Liver (tissue), 9 donors: ENCODE measurements around the gene ABCG8. TPM values are rescaled to one million over a fixed set of nuclear protein-coding genes. Genes with fewer than 3 reads are reported as not detected.
A peak's percentile ranks its signal among the peaks of the same experiment; 100 is the strongest.

ENCODE experiments used
- DNase-seq: peaks from one replicate; pipeline ENCODE4 v3.0.0-alpha.2; 2017; ENCODE audit warnings: low spot score
- H3K27ac ChIP-seq, 2 donors: one replicate each; pipeline ENCODE4 v1.7.0; 2013; ENCODE audit warnings: inconsistent platforms in 2 of 2, low read length in 2 of 2, control low read depth in 1 of 2, low read depth in 1 of 2, mild to moderate bottlenecking in 1 of 2
- H3K27me3 ChIP-seq, 4 donors: one replicate each; pipeline versions ENCODE4 v1.6.1 to v1.7.0; 2013; ENCODE audit warnings: low read length in 3 of 4, inconsistent platforms in 1 of 4, mild to moderate bottlenecking in 1 of 4, moderate library complexity in 1 of 4; ENCODE audit not compliant: control insufficient read depth in 4 of 4, insufficient read depth in 4 of 4
- H3K36me3 ChIP-seq, 4 donors: one replicate each; pipeline versions ENCODE4 v1.6.1 to v1.7.0; 2013; ENCODE audit warnings: low read length in 3 of 4, mild to moderate bottlenecking in 3 of 4, low read depth in 1 of 4, moderate library complexity in 1 of 4; ENCODE audit not compliant: control insufficient read depth in 4 of 4, insufficient read depth in 3 of 4
- H3K4me1 ChIP-seq, 4 donors: one replicate each; pipeline versions ENCODE4 v1.6.1 to v1.7.0; 2013; ENCODE audit warnings: low read length in 3 of 4, mild to moderate bottlenecking in 3 of 4, moderate library complexity in 1 of 4; ENCODE audit not compliant: control insufficient read depth in 4 of 4, insufficient read depth in 4 of 4
- H3K4me3 ChIP-seq, 3 donors: one replicate each; pipeline versions ENCODE4 v1.6.1 to v1.7.0; 2013; ENCODE audit warnings: low read length in 3 of 3, control low read depth in 1 of 3, low read depth in 1 of 3, mild to moderate bottlenecking in 1 of 3
- H3K9ac ChIP-seq, 2 donors: one replicate each; pipeline ENCODE4 v1.7.0; 2013; ENCODE audit warnings: low read length in 2 of 2, mild to moderate bottlenecking in 2 of 2, moderate library complexity in 2 of 2, control low read depth in 1 of 2, low read depth in 1 of 2
- H3K9me3 ChIP-seq, 4 donors: one replicate each; pipeline versions ENCODE4 v1.6.1 to v1.7.0; 2013; ENCODE audit warnings: low read length in 3 of 4; ENCODE audit not compliant: control insufficient read depth in 4 of 4
- ATF3 ChIP-seq: IDR thresholded peaks from 2 replicates; pipeline ENCODE4 v1.6.1; 2016; ENCODE audit warnings: antibody characterized with exemption
- EGR1 ChIP-seq, 2 donors: IDR thresholded peaks; 2 replicates each; pipeline ENCODE4 v1.6.1; 2016 to 2018; ENCODE audit warnings: antibody characterized with exemption in 2 of 2, low read depth in 2 of 2
- FOXA1 ChIP-seq: IDR thresholded peaks from 2 replicates; pipeline ENCODE4 v1.6.1; 2016; ENCODE audit warnings: antibody characterized with exemption
- FOXA2 ChIP-seq: IDR thresholded peaks from 2 replicates; pipeline ENCODE4 v1.6.1; 2016; ENCODE audit warnings: antibody characterized with exemption
- GABPA ChIP-seq, 2 donors: IDR thresholded peaks in 1 of 2; conservative IDR thresholded peaks in 1 of 2; 2 replicates each; pipeline ENCODE4 v1.6.1; 2016; ENCODE audit warnings: antibody characterized with exemption in 2 of 2, mild to moderate bottlenecking in 1 of 2, moderate library complexity in 1 of 2
- HNF4G ChIP-seq: IDR thresholded peaks from 2 replicates; pipeline ENCODE4 v1.6.1; 2016; ENCODE audit warnings: antibody characterized with exemption
- JUND ChIP-seq, 2 donors: IDR thresholded peaks; 2 replicates each; pipeline ENCODE4 v1.6.1; 2016; ENCODE audit warnings: antibody characterized with exemption in 2 of 2
- NR2F2 ChIP-seq: IDR thresholded peaks from 2 replicates; pipeline ENCODE4 v1.6.1; 2016; ENCODE audit warnings: antibody characterized with exemption
- RAD21 ChIP-seq, 2 donors: IDR thresholded peaks; 2 replicates each; pipeline ENCODE4 v1.6.1; 2016; ENCODE audit warnings: antibody characterized with exemption in 2 of 2, mild to moderate bottlenecking in 2 of 2
- RXRA ChIP-seq, 2 donors: IDR thresholded peaks; 2 replicates each; pipeline ENCODE4 v1.6.1; 2017 to 2018; ENCODE audit warnings: antibody characterized with exemption in 2 of 2, mild to moderate bottlenecking in 1 of 2
- SP1 ChIP-seq: IDR thresholded peaks from 2 replicates; pipeline ENCODE4 v1.6.1; 2018; ENCODE audit warnings: antibody characterized with exemption, mild to moderate bottlenecking
- TAF1 ChIP-seq: conservative IDR thresholded peaks from 2 replicates; pipeline ENCODE4 v1.6.1; 2016; ENCODE audit warnings: antibody characterized with exemption, mild to moderate bottlenecking
- YY1 ChIP-seq: IDR thresholded peaks from 2 replicates; pipeline ENCODE4 v1.6.1; 2016; ENCODE audit warnings: antibody characterized with exemption, mild to moderate bottlenecking
- ZBTB33 ChIP-seq: IDR thresholded peaks from 2 replicates; pipeline ENCODE4 v1.6.1; 2016; ENCODE audit warnings: antibody characterized with exemption
- WGBS: extraction: QIAGEN DNeasy Blood & Tissue Kit; methylation state at CpG from one replicate; pipeline ENCODE4 v1.1.7; 2013; 5-methylcytosine and 5-hydroxymethylcytosine counted together
- polyA plus RNA-seq, 2 donors: library from polyadenylated mRNA; stranded (reverse) in 1 of 2; unstranded in 1 of 2; fragments of 200-250 nt in 1 of 2; fragments of >200 nt in 1 of 2; fragmentation: Nextera tagmentation in 1 of 2; extraction: Ambion mirVana in 1 of 2; gene quantifications; one replicate each; pipeline versions ENCODE4 v1.2.1 to v1.2.3, GENCODE V29; 2013 to 2015
- total RNA-seq, 2 donors: library from RNA; depleted of rRNA; stranded (reverse); fragments of >200 nt; gene quantifications; one replicate each; pipeline ENCODE4 v1.2.3, GENCODE V29; 2014
- TF ChIP-seq, protein P1 (sequence below): IDR thresholded peaks from 2 replicates; pipeline ENCODE4 v1.6.1; 2016; ENCODE audit warnings: antibody characterized with exemption
- TF ChIP-seq, protein P2 (sequence below): fragments of 150-350 bp; IDR thresholded peaks from 2 replicates; pipeline ENCODE4 v1.5.1; 2017; ENCODE audit warnings: improper control_type of control experiment, low read depth, low read length; ENCODE audit not compliant: missing input control
- donor health status: healthy.
- donor health status: healthy.
- donor health status: healthy.
- donor health status: healthy.
- donor health status: healthy.

The ABCG8 gene
- total and polyA plus RNA-seq, 4 donors: 16.8 to 81.2 (median 37.5) TPM

GRCh38 chr2:43898838-43899346 lies 60.1 kb downstream of the ABCG8 start:
- Histone ChIP-seq H3K36me3 (peaks cover 4 to 19% (median 10%) of the 10 kb centered on the region in 4 donors), H3K27me3 (no peaks in the 10 kb centered on the region), H3K4me3 (no peak overlapping the region), H3K27ac (peak overlapping the region in 1 of 2 donors; percentile 44), H3K9ac (no peak overlapping the region), H3K4me1 (peaks cover 2 to 19% (median 10%) of the 10 kb centered on the region in 4 donors), H3K9me3 (no peaks in the 10 kb centered on the region)
- TF ChIP-seq ATF3: no peak
- TF ChIP-seq NR2F2: no peak
- TF ChIP-seq RXRA (IDR thresholded peaks at IDR 0.05): peak in 1 of 2 donors; percentile 0
- WGBS: 85% methylated on average over 11 of the region's 11 CpGs
- DNase-seq: no peak

GRCh38 chr2:43899589-43899988 lies 60.8 kb downstream of the ABCG8 start:
- H3K4me1 ChIP-seq: peaks cover 2 to 19% (median 10%) of the 10 kb centered on the region in 4 donors
- H3K36me3 ChIP-seq: peaks cover 2 to 18% (median 10%) of the 10 kb centered on the region in 4 donors
- H3K9ac ChIP-seq: no peak overlapping the region
- no peak for DNase-seq
- H3K27me3 ChIP-seq: no peaks in the 10 kb centered on the region
- no peak overlapping the region for H3K27ac ChIP-seq
- TF ChIP-seq HNF4G (no peak), FOXA2 (no peak), FOXA1 (no peak), SP1 (no peak), RXRA (IDR thresholded peaks at IDR 0.05) (no peak), NR2F2 (no peak), YY1 (no peak), ZBTB33 (no peak), GABPA (IDR thresholded peaks at IDR 0.05 in 1 of 2, conservative IDR thresholded peaks at IDR 0.05 in 1 of 2) (no peak), JUND (IDR thresholded peaks at IDR 0.05) (no peak), EGR1 (IDR thresholded peaks at IDR 0.05; ENCODE audit: low read depth in 2 of 2) (no peak), RAD21 (IDR thresholded peaks at IDR 0.05) (no peak), ATF3 (no peak), TAF1 (no peak)
- TF ChIP-seq, protein P1, sequence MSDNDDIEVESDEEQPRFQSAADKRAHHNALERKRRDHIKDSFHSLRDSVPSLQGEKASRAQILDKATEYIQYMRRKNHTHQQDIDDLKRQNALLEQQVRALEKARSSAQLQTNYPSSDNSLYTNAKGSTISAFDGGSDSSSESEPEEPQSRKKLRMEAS: no peak
- TF ChIP-seq, protein P2, sequence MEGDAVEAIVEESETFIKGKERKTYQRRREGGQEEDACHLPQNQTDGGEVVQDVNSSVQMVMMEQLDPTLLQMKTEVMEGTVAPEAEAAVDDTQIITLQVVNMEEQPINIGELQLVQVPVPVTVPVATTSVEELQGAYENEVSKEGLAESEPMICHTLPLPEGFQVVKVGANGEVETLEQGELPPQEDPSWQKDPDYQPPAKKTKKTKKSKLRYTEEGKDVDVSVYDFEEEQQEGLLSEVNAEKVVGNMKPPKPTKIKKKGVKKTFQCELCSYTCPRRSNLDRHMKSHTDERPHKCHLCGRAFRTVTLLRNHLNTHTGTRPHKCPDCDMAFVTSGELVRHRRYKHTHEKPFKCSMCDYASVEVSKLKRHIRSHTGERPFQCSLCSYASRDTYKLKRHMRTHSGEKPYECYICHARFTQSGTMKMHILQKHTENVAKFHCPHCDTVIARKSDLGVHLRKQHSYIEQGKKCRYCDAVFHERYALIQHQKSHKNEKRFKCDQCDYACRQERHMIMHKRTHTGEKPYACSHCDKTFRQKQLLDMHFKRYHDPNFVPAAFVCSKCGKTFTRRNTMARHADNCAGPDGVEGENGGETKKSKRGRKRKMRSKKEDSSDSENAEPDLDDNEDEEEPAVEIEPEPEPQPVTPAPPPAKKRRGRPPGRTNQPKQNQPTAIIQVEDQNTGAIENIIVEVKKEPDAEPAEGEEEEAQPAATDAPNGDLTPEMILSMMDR: no peak
- 72% methylated on average over 2 of the region's 2 CpGs for WGBS
- no peaks in the 10 kb centered on the region for H3K9me3 ChIP-seq
- H3K4me3 ChIP-seq: no peak overlapping the region
